Measurements from ENCODE around the gene STYXL1. TPM values are rescaled to one million over a fixed set of nuclear protein-coding genes. Genes with fewer than 3 reads are reported as not detected.

Gene STYXL1
- total RNA-seq, 1 donor from 2014 or later, result 46.3 TPM

DNA sequence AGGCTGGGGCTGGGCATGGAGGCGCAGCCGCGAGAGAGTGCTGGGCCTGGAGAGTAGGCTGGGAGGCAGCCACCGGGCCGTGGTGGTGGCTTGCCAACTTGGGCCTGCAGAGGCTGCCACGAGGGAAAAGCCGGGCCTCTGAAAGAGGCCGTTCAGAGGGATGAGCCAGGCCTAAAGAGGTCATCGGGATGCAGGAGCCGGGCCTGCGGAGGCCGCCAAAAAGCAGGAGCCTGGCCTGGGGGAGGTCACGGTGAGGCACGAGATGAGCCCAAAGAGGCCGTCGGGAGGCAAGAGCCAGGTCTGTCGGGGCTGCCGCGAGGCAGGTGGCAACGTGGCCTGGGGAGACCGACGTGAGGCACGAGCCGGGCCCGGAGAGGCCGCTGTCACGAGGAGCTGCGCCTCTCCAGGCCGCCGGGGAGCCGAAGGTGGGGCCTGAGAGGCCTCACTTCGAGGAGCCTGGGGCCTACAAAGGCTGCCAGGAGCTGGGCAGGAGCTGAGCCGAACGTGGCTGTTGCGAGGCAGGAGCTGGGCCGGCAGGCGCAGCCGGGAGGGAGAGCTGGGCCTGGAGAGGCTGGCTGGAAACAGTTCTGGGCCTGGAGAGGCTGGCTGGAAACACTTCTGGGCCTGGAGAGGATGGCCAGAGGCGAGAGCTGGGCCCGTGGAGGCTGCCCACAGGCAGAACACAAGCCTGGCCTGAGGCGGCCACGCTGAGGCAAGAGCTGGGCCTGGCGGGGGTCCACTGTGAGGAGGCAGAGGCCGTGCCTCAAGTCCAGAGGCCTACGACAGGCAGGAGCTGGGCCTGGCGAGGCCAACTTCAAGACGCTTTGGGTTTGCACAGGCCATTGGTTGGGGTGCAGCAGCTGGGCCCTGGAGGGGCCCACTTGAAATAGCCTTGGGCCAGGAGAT is 24.7 kb upstream of the STYXL1 start:
- DNase-seq (ENCODE audit: low spot score), result no peak
- no peak overlapping the region for H3K4me3 Mint-ChIP-seq (ENCODE audit: unreplicated experiment)
- H3K36me3 Mint-ChIP-seq (ENCODE audit: low read depth, unreplicated experiment), result no peaks in the 10 kb centered on the region
- TF ChIP-seq, protein P1, sequence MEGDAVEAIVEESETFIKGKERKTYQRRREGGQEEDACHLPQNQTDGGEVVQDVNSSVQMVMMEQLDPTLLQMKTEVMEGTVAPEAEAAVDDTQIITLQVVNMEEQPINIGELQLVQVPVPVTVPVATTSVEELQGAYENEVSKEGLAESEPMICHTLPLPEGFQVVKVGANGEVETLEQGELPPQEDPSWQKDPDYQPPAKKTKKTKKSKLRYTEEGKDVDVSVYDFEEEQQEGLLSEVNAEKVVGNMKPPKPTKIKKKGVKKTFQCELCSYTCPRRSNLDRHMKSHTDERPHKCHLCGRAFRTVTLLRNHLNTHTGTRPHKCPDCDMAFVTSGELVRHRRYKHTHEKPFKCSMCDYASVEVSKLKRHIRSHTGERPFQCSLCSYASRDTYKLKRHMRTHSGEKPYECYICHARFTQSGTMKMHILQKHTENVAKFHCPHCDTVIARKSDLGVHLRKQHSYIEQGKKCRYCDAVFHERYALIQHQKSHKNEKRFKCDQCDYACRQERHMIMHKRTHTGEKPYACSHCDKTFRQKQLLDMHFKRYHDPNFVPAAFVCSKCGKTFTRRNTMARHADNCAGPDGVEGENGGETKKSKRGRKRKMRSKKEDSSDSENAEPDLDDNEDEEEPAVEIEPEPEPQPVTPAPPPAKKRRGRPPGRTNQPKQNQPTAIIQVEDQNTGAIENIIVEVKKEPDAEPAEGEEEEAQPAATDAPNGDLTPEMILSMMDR (IDR thresholded peaks at IDR 0.05; ENCODE audit: unreplicated experiment), result no peak
- H3K4me1 Mint-ChIP-seq (ENCODE audit: unreplicated experiment), result no peaks in the 10 kb centered on the region
- no peak overlapping the region for H3K27ac Mint-ChIP-seq (ENCODE audit: unreplicated experiment)
- no peaks in the 10 kb centered on the region for H3K9me3 Mint-ChIP-seq (ENCODE audit: unreplicated experiment)
- peaks cover 5% of the 10 kb centered on the region for H3K27me3 Mint-ChIP-seq (ENCODE audit: unreplicated experiment)

DNA sequence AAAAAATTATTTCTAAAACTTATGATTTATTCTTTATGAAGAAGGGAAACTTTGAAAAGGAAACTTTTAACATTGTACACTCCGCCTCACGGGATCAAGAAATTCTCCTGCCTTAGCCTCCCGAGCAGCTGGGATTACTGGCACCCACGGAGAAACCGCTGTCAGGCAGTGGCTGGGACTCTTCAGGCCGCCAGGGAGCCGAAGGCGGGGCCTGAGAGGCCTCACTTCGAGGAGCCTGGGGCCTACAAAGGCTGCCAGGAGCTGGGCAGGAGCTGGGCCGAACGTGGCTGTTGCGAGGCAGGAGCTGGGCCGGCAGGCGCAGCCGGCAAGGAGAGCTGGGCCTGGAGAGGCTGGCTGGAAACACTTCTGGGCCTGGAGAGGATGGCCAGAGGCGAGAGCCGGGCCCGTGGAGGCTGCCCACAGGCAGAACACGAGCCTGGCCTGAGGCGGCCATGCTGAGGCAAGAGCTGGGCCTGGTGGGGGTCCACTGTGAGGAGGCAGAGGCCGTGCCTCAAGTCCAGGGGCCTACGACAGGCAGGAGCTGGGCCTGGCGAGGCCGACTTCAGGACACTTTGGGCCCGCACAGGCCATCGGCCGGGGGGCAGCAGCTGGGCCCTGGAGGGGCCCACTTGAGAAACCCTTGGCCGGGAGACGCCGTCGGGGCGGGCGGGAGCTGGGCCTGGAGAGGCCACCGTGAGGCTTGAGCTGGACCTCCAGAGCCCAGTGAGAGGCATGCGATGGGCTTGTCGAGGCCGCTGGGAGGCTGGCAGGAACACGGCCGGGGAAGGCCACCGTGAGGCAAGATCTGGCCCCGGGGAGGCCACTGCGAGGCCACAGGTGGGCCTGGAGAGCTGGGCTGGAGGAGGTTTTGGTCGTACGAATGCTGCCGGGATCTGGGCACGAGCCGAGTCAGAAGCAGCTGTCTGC is 23.8 kb upstream of the STYXL1 start:
- no peak for DNase-seq (ENCODE audit: low spot score)
- Mint-ChIP-seq H3K4me3 (ENCODE audit: unreplicated experiment) (no peak overlapping the region), H3K36me3 (ENCODE audit: low read depth, unreplicated experiment) (peaks cover 4% of the 10 kb centered on the region), H3K27me3 (ENCODE audit: unreplicated experiment) (peaks cover 5% of the 10 kb centered on the region), H3K4me1 (ENCODE audit: unreplicated experiment) (no peaks in the 10 kb centered on the region), H3K27ac (ENCODE audit: unreplicated experiment) (no peak overlapping the region), H3K9me3 (ENCODE audit: unreplicated experiment) (peaks cover 4% of the 10 kb centered on the region)
- TF ChIP-seq, protein P1 (IDR thresholded peaks at IDR 0.05; ENCODE audit: unreplicated experiment), result no peak

DNA sequence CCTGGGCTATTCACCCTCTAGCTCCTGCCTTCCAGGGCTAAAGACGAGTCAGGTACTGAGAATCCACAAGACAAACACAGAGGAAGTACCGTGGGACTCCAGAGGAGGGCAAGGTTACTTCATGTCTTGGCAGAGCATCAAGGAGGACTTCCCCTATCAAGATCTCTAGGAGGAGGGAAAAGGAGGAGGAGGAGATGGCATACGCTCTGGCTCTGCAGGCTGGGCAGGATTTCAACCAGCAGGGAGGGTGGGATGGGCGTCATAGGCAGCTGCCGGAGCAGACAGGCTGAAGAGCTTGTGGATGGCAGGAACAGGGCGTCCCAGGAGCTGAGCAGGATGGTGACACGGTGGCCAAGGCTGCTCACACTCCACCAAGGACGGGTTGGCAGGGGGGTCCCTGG is 21.4 kb upstream of the STYXL1 start:
- H3K4me3 Mint-ChIP-seq (ENCODE audit: unreplicated experiment), result no peak overlapping the region
- no peak for DNase-seq (ENCODE audit: low spot score)
- TF ChIP-seq, protein P1 (IDR thresholded peaks at IDR 0.05; ENCODE audit: unreplicated experiment), result no peak
- H3K9me3 Mint-ChIP-seq (ENCODE audit: unreplicated experiment), result peaks cover 4% of the 10 kb centered on the region
- peaks cover 7% of the 10 kb centered on the region for H3K27me3 Mint-ChIP-seq (ENCODE audit: unreplicated experiment)
- H3K4me1 Mint-ChIP-seq (ENCODE audit: unreplicated experiment), result no peaks in the 10 kb centered on the region
- H3K27ac Mint-ChIP-seq (ENCODE audit: unreplicated experiment), result no peak overlapping the region
- peaks cover 17% of the 10 kb centered on the region for H3K36me3 Mint-ChIP-seq (ENCODE audit: low read depth, unreplicated experiment)

DNA sequence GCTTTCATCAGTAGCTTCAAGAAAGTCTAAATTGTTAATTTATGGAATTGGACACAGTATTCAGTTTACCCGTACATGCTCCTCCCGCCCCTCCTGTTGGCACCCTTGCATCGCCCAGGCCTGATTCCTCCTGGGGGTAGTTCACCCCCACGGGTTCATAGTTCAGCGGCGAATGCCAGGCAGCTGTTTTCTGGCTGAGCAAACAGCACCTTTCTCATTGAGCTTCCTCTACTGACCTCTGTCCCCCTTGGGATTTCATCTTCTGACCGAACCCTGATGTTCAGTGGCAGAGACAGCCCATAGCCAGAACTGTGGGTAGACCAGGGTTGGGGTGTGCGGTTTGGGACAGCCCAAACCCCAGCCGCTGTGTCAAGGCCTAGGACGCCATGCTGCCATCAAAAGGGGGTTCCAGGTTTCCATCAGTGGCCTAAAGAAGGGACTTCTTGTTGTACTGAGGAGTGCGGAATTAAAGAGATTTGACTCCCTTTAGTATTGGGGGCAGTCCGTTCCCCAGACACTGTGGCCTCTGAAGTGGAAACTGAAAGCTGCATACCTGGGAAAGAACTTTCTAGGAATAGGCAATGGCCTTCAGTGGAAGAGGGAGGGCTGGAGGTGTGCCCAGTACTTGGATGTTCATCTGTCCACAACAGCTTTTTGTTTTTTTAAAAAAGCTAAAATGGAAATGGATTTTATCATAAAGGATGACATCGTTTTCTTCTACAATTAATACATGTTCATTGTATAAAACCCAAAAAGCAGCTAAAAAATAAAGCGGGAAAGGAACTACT is 19.1 kb upstream of the STYXL1 start:
- Mint-ChIP-seq H3K36me3 (ENCODE audit: low read depth, unreplicated experiment) (peaks cover 29% of the 10 kb centered on the region), H3K4me1 (ENCODE audit: unreplicated experiment) (no peaks in the 10 kb centered on the region), H3K9me3 (ENCODE audit: unreplicated experiment) (peaks cover 4% of the 10 kb centered on the region), H3K27me3 (ENCODE audit: unreplicated experiment) (peaks cover 11% of the 10 kb centered on the region), H3K27ac (ENCODE audit: unreplicated experiment) (no peak overlapping the region), H3K4me3 (ENCODE audit: unreplicated experiment) (no peak overlapping the region)
- no peak for DNase-seq (ENCODE audit: low spot score)
- TF ChIP-seq, protein P1 (IDR thresholded peaks at IDR 0.05; ENCODE audit: unreplicated experiment), result no peak

Measured in endothelial cell (in vitro differentiated cells).